Right atrium auricular region (tissue), 2 donors: ENCODE measurements around the gene WNT10A. TPM values are rescaled to one million over a fixed set of nuclear protein-coding genes. Genes with fewer than 3 reads are reported as not detected.

Source experiments
- DNase-seq: peaks from one replicate; pipeline ENCODE4 v3.0.0-alpha.2; 2019; ENCODE audit warnings: low spot score
- H3K27ac ChIP-seq, 2 donors: fragments of 200-600 bp; sonication (generic); 1 replicate in 1 of 2; 2 replicates in 1 of 2; pipeline ENCODE4 v1.5.1; 2016 to 2019
- H3K27me3 ChIP-seq, 2 donors: fragments of 200-600 bp; sonication (generic); one replicate each; pipeline versions ENCODE4 v1.5.1 to v1.6.0; 2017 to 2019
- H3K36me3 ChIP-seq: fragments of 200-600 bp; sonication (generic); one replicate; pipeline ENCODE4 v1.5.1; 2016
- H3K4me1 ChIP-seq, 2 donors: fragments of 200-600 bp; sonication (generic); one replicate each; pipeline versions ENCODE4 v1.5.1 to v1.6.0; 2017 to 2019
- H3K4me3 ChIP-seq, 2 donors: fragments of 200-600 bp; sonication (generic); 1 replicate in 1 of 2; 2 replicates in 1 of 2; pipeline ENCODE4 v1.5.1; 2017 to 2019; ENCODE audit warnings: mild to moderate bottlenecking in 1 of 2, moderate library complexity in 1 of 2
- H3K9me3 ChIP-seq, 2 donors: fragments of 200-600 bp; sonication (generic); one replicate each; pipeline ENCODE4 v1.5.1; 2019
- CTCF ChIP-seq, 2 donors: fragments of 200-600 bp; sonication (generic); IDR thresholded peaks; one replicate each; pipeline ENCODE4 v1.5.1; 2019; ENCODE audit warnings: antibody characterized with exemption in 2 of 2
- total RNA-seq, 2 donors: library from RNA; depleted of rRNA; stranded (reverse); fragments of >200 nt; gene quantifications; one replicate each; pipeline ENCODE4 v1.1.0, GENCODE V29; 2016

The WNT10A gene
- total RNA-seq, 2 donors from 2014 or later = 0.90 to 1.2 TPM

- peaks cover 0 to 21% of the 10 kb centered on the region in 2 donors for H3K4me1 ChIP-seq
- H3K27ac ChIP-seq = no peak overlapping the region
- no peak for TF ChIP-seq CTCF (IDR thresholded peaks at IDR 0.05)
- no peaks in the 10 kb centered on the region for H3K9me3 ChIP-seq
- H3K36me3 ChIP-seq = no peaks in the 10 kb centered on the region
- no peak for DNase-seq
- H3K4me3 ChIP-seq = peak overlapping the region; percentile 23 to 48
- H3K27me3 ChIP-seq = peaks cover 9 to 12% of the 10 kb centered on the region in 2 donors
Observed at GRCh38 chr2:218858671-218859555, 21.7 kb upstream of the WNT10A start.

GRCh38 chr2:218859556-218859987 lies 21.1 kb upstream of the WNT10A start, which contains the start of gene WNT6:
Gene WNT6, plus strand, starts transcription at chr2:218859805. Its CDS starts 233 bp downstream, at chr2:218860038.
- H3K27me3 ChIP-seq = peaks cover 9 to 12% of the 10 kb centered on the region in 2 donors
- peak within 1 kb of the TSS; percentile 6 to 12 for H3K27ac ChIP-seq
- TF ChIP-seq CTCF (IDR thresholded peaks at IDR 0.05) = no peak
- H3K9me3 ChIP-seq = no peaks in the 10 kb centered on the region
- no peak for DNase-seq
- H3K4me1 ChIP-seq = peaks cover 0 to 21% of the 10 kb centered on the region in 2 donors
- H3K4me3 ChIP-seq = peak within 1 kb of the TSS; percentile 23 to 48
- H3K36me3 ChIP-seq = no peaks in the 10 kb centered on the region

- DNase-seq = no peak
- Histone ChIP-seq H3K36me3 (no peaks in the 10 kb centered on the region), H3K27me3 (peaks cover 9 to 12% of the 10 kb centered on the region in 2 donors), H3K9me3 (no peaks in the 10 kb centered on the region), H3K27ac (peak overlapping the region; percentile 6 to 12), H3K4me3 (peak overlapping the region; percentile 23 to 48), H3K4me1 (peaks cover 0 to 21% of the 10 kb centered on the region in 2 donors)
- no peak for TF ChIP-seq CTCF (IDR thresholded peaks at IDR 0.05)
Observed at GRCh38 chr2:218859988-218860831, 20.4 kb upstream of the WNT10A start.

- Histone ChIP-seq H3K9me3 (no peaks in the 10 kb centered on the region), H3K4me1 (peaks cover 0 to 21% of the 10 kb centered on the region in 2 donors), H3K36me3 (no peaks in the 10 kb centered on the region), H3K27me3 (peaks cover 9 to 12% of the 10 kb centered on the region in 2 donors), H3K27ac (peak overlapping the region in 1 of 2 donors; percentile 6), H3K4me3 (peak overlapping the region in 1 of 2 donors; percentile 48)
- TF ChIP-seq CTCF (IDR thresholded peaks at IDR 0.05) = no peak
- DNase-seq = no peak
Observed at GRCh38 chr2:218860950-218861381, 19.7 kb upstream of the WNT10A start.

DNA sequence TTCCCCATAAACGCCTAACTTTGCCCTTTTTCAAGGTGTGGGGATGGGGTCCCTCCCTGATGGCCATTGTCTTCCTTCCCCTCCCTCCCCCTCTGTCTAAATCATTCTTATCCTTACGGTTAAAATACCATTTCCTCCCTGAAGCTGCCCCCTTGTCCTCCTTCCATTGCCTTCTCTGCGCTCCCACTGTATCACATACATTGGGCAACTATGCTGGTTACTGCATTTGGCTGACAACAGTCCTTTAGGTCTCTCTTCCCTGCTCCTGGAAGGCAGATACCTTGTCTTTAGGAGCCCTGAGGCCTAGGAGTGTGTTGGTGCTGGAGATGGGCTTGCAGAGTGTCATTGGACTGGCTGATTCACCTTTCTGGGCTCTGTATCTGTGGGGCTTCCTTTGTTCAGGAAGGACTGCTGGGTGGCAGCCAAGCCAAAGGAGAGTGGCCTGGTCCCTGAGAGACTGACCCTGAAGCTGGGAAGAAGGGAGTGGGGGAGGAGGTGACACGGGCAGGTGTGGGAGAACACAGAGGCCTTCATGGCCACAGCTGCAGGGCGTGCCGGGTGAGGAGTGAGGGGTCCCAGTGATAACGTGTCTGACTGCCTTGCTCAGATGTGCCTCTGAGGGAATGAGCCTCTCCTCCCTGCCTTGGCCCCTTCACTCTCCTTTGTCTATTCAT lies 18.9 kb upstream of the WNT10A start:
- Histone ChIP-seq H3K27me3 (peaks cover 9 to 12% of the 10 kb centered on the region in 2 donors), H3K4me3 (no peak overlapping the region), H3K27ac (no peak overlapping the region), H3K4me1 (peaks cover 0 to 21% of the 10 kb centered on the region in 2 donors), H3K9me3 (no peaks in the 10 kb centered on the region), H3K36me3 (no peaks in the 10 kb centered on the region)
- no peak for TF ChIP-seq CTCF (IDR thresholded peaks at IDR 0.05)
- no peak for DNase-seq
